ACC112 (cell line): ENCODE data around the gene MRPS11.
"Not testable (repeated sequence)": the region's sequence is repeated elsewhere in the genome, so short reads cannot be mapped to it uniquely, and the experiment has no call there.

ENCODE experiments used
- H2AFZ ChIP-seq: fragments of 200-600 bp; sonication (generic); one replicate; pipeline ENCODE4 v1.6.0; 2017; ENCODE audit warnings: antibody characterized with exemption, low read length; ENCODE audit not compliant: unreplicated experiment
- H3K27ac ChIP-seq: fragments of 200-600 bp; sonication (generic); 2 replicates; pipeline ENCODE4 v1.5.1; 2014; ENCODE audit warnings: low read depth, mild to moderate bottlenecking, antibody characterized with exemption, low read length, moderate library complexity
- H3K27me3 ChIP-seq: fragments of 200-600 bp; sonication (generic); 2 replicates; pipeline ENCODE4 v1.6.1; 2014; ENCODE audit warnings: mild to moderate bottlenecking, antibody characterized with exemption, low read length, moderate library complexity, mixed read lengths; ENCODE audit not compliant: insufficient read depth
- H3K36me3 ChIP-seq: fragments of 200-600 bp; sonication (generic); 2 replicates; pipeline ENCODE4 v1.6.1; 2016; ENCODE audit warnings: mild to moderate bottlenecking, antibody characterized with exemption, low read length, moderate library complexity, mixed read lengths; ENCODE audit not compliant: insufficient read depth
- H3K4me1 ChIP-seq: fragments of 200-600 bp; sonication (generic); one replicate; pipeline ENCODE4 v1.6.1; 2016; ENCODE audit warnings: low read length, mixed read lengths; ENCODE audit not compliant: insufficient read depth, unreplicated experiment, control insufficient read depth
- H3K4me3 ChIP-seq: fragments of 200-600 bp; sonication (generic); 2 replicates; pipeline ENCODE4 v1.5.1; 2014; ENCODE audit warnings: mild to moderate bottlenecking, low read depth, low read length
- H3K79me2 ChIP-seq: fragments of 200-600 bp; sonication (generic); one replicate; pipeline ENCODE4 v1.6.0; 2016; ENCODE audit warnings: low read length; ENCODE audit not compliant: control insufficient read depth, unreplicated experiment, insufficient read depth

Gene MRPS11

GRCh38 chr15:88511161-88511560, 43.7 kb downstream of the MRPS11 start:
- H3K36me3 ChIP-seq: no peaks in the 10 kb centered on the region
- no peaks in the 10 kb centered on the region for H3K79me2 ChIP-seq
- H2AFZ ChIP-seq: no peak overlapping the region
- no peak overlapping the region for H3K4me3 ChIP-seq
- no peak overlapping the region for H3K27ac ChIP-seq
- H3K27me3 ChIP-seq: no peaks in the 10 kb centered on the region
- no peaks in the 10 kb centered on the region for H3K4me1 ChIP-seq

GRCh38 chr15:88512078-88512477, 44.6 kb downstream of the MRPS11 start:
- Histone ChIP-seq H3K4me3 (no peak overlapping the region), H2AFZ (no peak overlapping the region), H3K4me1 (no peaks in the 10 kb centered on the region), H3K36me3 (no peaks in the 10 kb centered on the region), H3K79me2 (no peaks in the 10 kb centered on the region), H3K27me3 (no peaks in the 10 kb centered on the region), H3K27ac (no peak overlapping the region)

GRCh38 chr15:88512601-88513000, 45.1 kb downstream of the MRPS11 start:
- Histone ChIP-seq H3K27ac (no peak overlapping the region), H2AFZ (no peak overlapping the region), H3K27me3 (no peaks in the 10 kb centered on the region), H3K79me2 (no peaks in the 10 kb centered on the region), H3K36me3 (no peaks in the 10 kb centered on the region), H3K4me1 (no peaks in the 10 kb centered on the region), H3K4me3 (no peak overlapping the region)

GRCh38 chr15:88513195-88513594, 45.7 kb downstream of the MRPS11 start:
- no peaks in the 10 kb centered on the region for H3K27me3 ChIP-seq
- no peaks in the 10 kb centered on the region for H3K36me3 ChIP-seq
- H3K79me2 ChIP-seq: no peaks in the 10 kb centered on the region
- no peak overlapping the region for H3K27ac ChIP-seq
- no peaks in the 10 kb centered on the region for H3K4me1 ChIP-seq
- no peak overlapping the region for H2AFZ ChIP-seq
- no peak overlapping the region for H3K4me3 ChIP-seq

GRCh38 chr15:88518903-88519302, 51.4 kb downstream of the MRPS11 start:
- Histone ChIP-seq H2AFZ (no peak overlapping the region), H3K27ac (no peak overlapping the region), H3K79me2 (no peaks in the 10 kb centered on the region), H3K4me3 (no peak overlapping the region), H3K27me3 (no peaks in the 10 kb centered on the region), H3K4me1 (no peaks in the 10 kb centered on the region), H3K36me3 (no peaks in the 10 kb centered on the region)

- not testable (repeated sequence) for H3K27me3 ChIP-seq, H3K4me1 ChIP-seq, H3K79me2 ChIP-seq, H3K27ac ChIP-seq, H2AFZ ChIP-seq, H3K4me3 ChIP-seq
- peaks cover 10% of the 10 kb centered on the region for H3K36me3 ChIP-seq
Observed at GRCh38 chr15:88524094-88524493, 56.6 kb downstream of the MRPS11 start.

- Histone ChIP-seq H3K27me3 (no peaks in the 10 kb centered on the region), H3K79me2 (no peaks in the 10 kb centered on the region), H3K4me1 (no peaks in the 10 kb centered on the region), H3K4me3 (no peak overlapping the region), H2AFZ (no peak overlapping the region), H3K27ac (no peak overlapping the region), H3K36me3 (peaks cover 14% of the 10 kb centered on the region)
Observed at GRCh38 chr15:88525418-88525817, 57.9 kb downstream of the MRPS11 start.

- Histone ChIP-seq H3K79me2 (no peaks in the 10 kb centered on the region), H2AFZ (no peak overlapping the region), H3K4me1 (no peaks in the 10 kb centered on the region), H3K27ac (no peak overlapping the region), H3K4me3 (no peak overlapping the region), H3K27me3 (no peaks in the 10 kb centered on the region), H3K36me3 (peaks cover 21% of the 10 kb centered on the region)
Observed at GRCh38 chr15:88526247-88526879, 58.9 kb downstream of the MRPS11 start.

GRCh38 chr15:88529021-88529630, 61.6 kb downstream of the MRPS11 start:
- Histone ChIP-seq H3K79me2 (no peaks in the 10 kb centered on the region), H2AFZ (no peak overlapping the region), H3K4me3 (no peak overlapping the region), H3K36me3 (peaks cover 22% of the 10 kb centered on the region), H3K27ac (no peak overlapping the region), H3K4me1 (no peaks in the 10 kb centered on the region), H3K27me3 (no peaks in the 10 kb centered on the region)
